IPS DF 6.9 (cell line): ENCODE data around the gene ENOX1.

ENCODE experiments used
- DNase-seq: peaks from one replicate; pipeline ENCODE4 v3.0.0-alpha.2; 2013; ENCODE audit warnings: low read depth, low spot score
- H3K27ac ChIP-seq: one replicate; pipeline ENCODE4 v1.5.1; 2013; ENCODE audit warnings: low read length, control low read depth
- H3K27me3 ChIP-seq: 2 replicates; pipeline ENCODE4 v1.6.1; 2013; ENCODE audit warnings: mild to moderate bottlenecking, low read length; ENCODE audit not compliant: control insufficient read depth, insufficient read depth
- H3K36me3 ChIP-seq: 2 replicates; pipeline ENCODE4 v1.6.1; 2013; ENCODE audit warnings: low read length; ENCODE audit not compliant: control insufficient read depth, insufficient read depth
- H3K4me1 ChIP-seq: 2 replicates; pipeline ENCODE4 v1.6.1; 2013; ENCODE audit warnings: low read length; ENCODE audit not compliant: control insufficient read depth, insufficient read depth
- H3K4me3 ChIP-seq: 2 replicates; pipeline ENCODE4 v1.5.1; 2013; ENCODE audit warnings: mild to moderate bottlenecking, low read length
- H3K9me3 ChIP-seq: 2 replicates; pipeline ENCODE4 v1.6.1; 2013; ENCODE audit warnings: low read length, inconsistent platforms; ENCODE audit not compliant: control insufficient read depth, insufficient read depth
- WGBS: extraction: QIAGEN DNeasy Blood & Tissue Kit; methylation state at CpG from one replicate; pipeline ENCODE4 v1.1.7; 2013; ENCODE audit warnings: mixed read lengths, missing lambda C conversion rate; ENCODE audit not compliant: insufficient read length, insufficient coverage; 5-methylcytosine and 5-hydroxymethylcytosine counted together

The ENOX1 gene

GRCh38 chr13:43291287-43292060 lies 495.3 kb downstream of the ENOX1 start:
- no peak for DNase-seq
- H3K27ac ChIP-seq, result no peak overlapping the region
- no CpG with 5 or more reads among the region's 5 CpGs for WGBS
- H3K4me3 ChIP-seq, result no peak overlapping the region
- H3K4me1 ChIP-seq, result no peaks in the 10 kb centered on the region
- no peaks in the 10 kb centered on the region; the same call in 1 of the 2 replicates for H3K27me3 ChIP-seq
- no peaks in the 10 kb centered on the region for H3K36me3 ChIP-seq
- no peaks in the 10 kb centered on the region for H3K9me3 ChIP-seq

GRCh38 chr13:43289470-43290255 lies 497.1 kb downstream of the ENOX1 start:
- DNase-seq, result no peak
- Histone ChIP-seq H3K36me3 (no peaks in the 10 kb centered on the region), H3K4me3 (no peak overlapping the region), H3K9me3 (no peaks in the 10 kb centered on the region), H3K27me3 (no peaks in the 10 kb centered on the region; the same call in 1 of the 2 replicates), H3K4me1 (no peaks in the 10 kb centered on the region), H3K27ac (no peak overlapping the region)
- no CpG with 5 or more reads among the region's 6 CpGs for WGBS

GRCh38 chr13:43286751-43287150 lies 500.0 kb downstream of the ENOX1 start:
- Histone ChIP-seq H3K27me3 (no peaks in the 10 kb centered on the region; the same call in 1 of the 2 replicates), H3K27ac (no peak overlapping the region), H3K4me3 (no peak overlapping the region), H3K9me3 (no peaks in the 10 kb centered on the region), H3K36me3 (no peaks in the 10 kb centered on the region), H3K4me1 (no peaks in the 10 kb centered on the region)
- no CpG with 5 or more reads among the region's 1 CpG for WGBS
- no peak for DNase-seq

GRCh38 chr13:43285933-43286597 lies 500.7 kb downstream of the ENOX1 start:
- Histone ChIP-seq H3K36me3 (no peaks in the 10 kb centered on the region), H3K4me3 (no peak overlapping the region), H3K4me1 (no peaks in the 10 kb centered on the region), H3K27ac (no peak overlapping the region), H3K9me3 (no peaks in the 10 kb centered on the region), H3K27me3 (no peaks in the 10 kb centered on the region; the same call in 1 of the 2 replicates)
- DNase-seq, result no peak
- WGBS, result no CpG with 5 or more reads among the region's 7 CpGs

- H3K9me3 ChIP-seq, result no peaks in the 10 kb centered on the region
- DNase-seq, result no peak
- H3K36me3 ChIP-seq, result no peaks in the 10 kb centered on the region
- no peak overlapping the region for H3K27ac ChIP-seq
- H3K27me3 ChIP-seq, result no peaks in the 10 kb centered on the region; the same call in 1 of the 2 replicates
- WGBS, result no CpG with 5 or more reads among the region's 3 CpGs
- no peak overlapping the region for H3K4me3 ChIP-seq
- H3K4me1 ChIP-seq, result no peaks in the 10 kb centered on the region
These were observed 502.6 kb downstream of the ENOX1 start for GRCh38 chr13:43284162-43284561.

GRCh38 chr13:43279696-43280095 lies 507.1 kb downstream of the ENOX1 start:
- Histone ChIP-seq H3K9me3 (no peaks in the 10 kb centered on the region), H3K27me3 (no peaks in the 10 kb centered on the region), H3K4me1 (0 out of 2 replicates have a peak, but pooled peaks cover 1% of the 10 kb centered on the region), H3K27ac (no peak overlapping the region), H3K36me3 (no peaks in the 10 kb centered on the region), H3K4me3 (no peak overlapping the region)
- WGBS, result no CpG with 5 or more reads among the region's 2 CpGs
- no peak for DNase-seq

GRCh38 chr13:43278127-43278526 lies 508.6 kb downstream of the ENOX1 start:
- 0 out of 2 replicates have a peak, but pooled peaks cover 1% of the 10 kb centered on the region for H3K4me1 ChIP-seq
- no peak for DNase-seq
- H3K27ac ChIP-seq, result no peak overlapping the region
- WGBS, result no CpG with 5 or more reads among the region's 1 CpG
- no peaks in the 10 kb centered on the region for H3K9me3 ChIP-seq
- no peak overlapping the region for H3K4me3 ChIP-seq
- H3K27me3 ChIP-seq, result no peaks in the 10 kb centered on the region
- H3K36me3 ChIP-seq, result no peaks in the 10 kb centered on the region

- no CpG with 5 or more reads among the region's 3 CpGs for WGBS
- H3K27me3 ChIP-seq, result no peaks in the 10 kb centered on the region
- no peak for DNase-seq
- H3K9me3 ChIP-seq, result no peaks in the 10 kb centered on the region
- 0 out of 2 replicates have a peak, but pooled peaks cover 1% of the 10 kb centered on the region for H3K4me1 ChIP-seq
- no peak overlapping the region for H3K27ac ChIP-seq
- no peaks in the 10 kb centered on the region for H3K36me3 ChIP-seq
- no peak overlapping the region for H3K4me3 ChIP-seq
These were observed 509.6 kb downstream of the ENOX1 start for GRCh38 chr13:43277142-43277541.

GRCh38 chr13:43274881-43275280 lies 511.9 kb downstream of the ENOX1 start:
- 0 out of 2 replicates have a peak, but pooled peaks cover 1% of the 10 kb centered on the region for H3K4me1 ChIP-seq
- H3K4me3 ChIP-seq, result no peak overlapping the region
- DNase-seq, result no peak
- WGBS, result no CpG with 5 or more reads among the region's 4 CpGs
- H3K9me3 ChIP-seq, result no peaks in the 10 kb centered on the region
- no peak overlapping the region for H3K27ac ChIP-seq
- no peaks in the 10 kb centered on the region for H3K27me3 ChIP-seq
- H3K36me3 ChIP-seq, result no peaks in the 10 kb centered on the region

GRCh38 chr13:43273362-43273761 lies 513.4 kb downstream of the ENOX1 start:
- Histone ChIP-seq H3K4me3 (no peak overlapping the region), H3K9me3 (no peaks in the 10 kb centered on the region), H3K27me3 (no peaks in the 10 kb centered on the region), H3K36me3 (no peaks in the 10 kb centered on the region), H3K27ac (no peak overlapping the region), H3K4me1 (0 out of 2 replicates have a peak, but pooled peaks cover 1% of the 10 kb centered on the region)
- WGBS, result no CpG with 5 or more reads among the region's 2 CpGs
- no peak for DNase-seq
